HG03045 (cell line): ENCODE data around the gene MED31.
"Not testable (repeated sequence)": the region's sequence is repeated elsewhere in the genome, so short reads cannot be mapped to it uniquely, and the experiment has no call there.

Experiments
- ATAC-seq: cut with Tn5 transposase; IDR thresholded peaks from one replicate; pipeline ENCODE4 v1.9.1; 2021; ENCODE audit warnings: mild to moderate bottlenecking, moderate library complexity; ENCODE audit not compliant: unreplicated experiment

The MED31 gene

GRCh38 chr17:6627019-6627418 is 24.4 kb downstream of the MED31 start:
- ATAC-seq, result no peak

- no peak for ATAC-seq
These were observed 24.8 kb downstream of the MED31 start for GRCh38 chr17:6626616-6627015.

GRCh38 chr17:6623941-6624340 is 27.5 kb downstream of the MED31 start:
- ATAC-seq, result no peak

- no peak for ATAC-seq
These were observed 40.2 kb downstream of the MED31 start for GRCh38 chr17:6611231-6611630.

GRCh38 chr17:6610011-6610410 is 41.4 kb downstream of the MED31 start:
- ATAC-seq, result no peak

GRCh38 chr17:6608321-6608720 is 43.1 kb downstream of the MED31 start:
- no peak for ATAC-seq

- ATAC-seq, result no peak
These were observed 46.3 kb downstream of the MED31 start for GRCh38 chr17:6605142-6605541.

- no peak for ATAC-seq
These were observed 47.6 kb downstream of the MED31 start for GRCh38 chr17:6603744-6604325.

- no peak for ATAC-seq
These were observed 49.3 kb downstream of the MED31 start for GRCh38 chr17:6602141-6602540.

GRCh38 chr17:6599364-6599763 is 52.0 kb downstream of the MED31 start:
- no peak for ATAC-seq

- no peak for ATAC-seq
These were observed 53.7 kb downstream of the MED31 start for GRCh38 chr17:6597727-6598126.

GRCh38 chr17:6596941-6597340 is 54.5 kb downstream of the MED31 start:
- ATAC-seq, result no peak

GRCh38 chr17:6596511-6596910 is 54.9 kb downstream of the MED31 start:
- ATAC-seq, result no peak

GRCh38 chr17:6596081-6596480 is 55.3 kb downstream of the MED31 start:
- ATAC-seq, result no peak

GRCh38 chr17:6593371-6593770 is 58.0 kb downstream of the MED31 start:
- not testable (repeated sequence) for ATAC-seq
